PC-9 (cell line): ENCODE measurements around the gene MTHFD1. TPM values are rescaled to one million over a fixed set of nuclear protein-coding genes. Genes with fewer than 3 reads are reported as not detected.
A peak's percentile ranks its signal among the peaks of the same experiment; 100 is the strongest.

Source experiments
- BruUV-seq: library from RNA; stranded (reverse); fragments of 400-500 nt; replicated peaks from 2 replicates; lab custom pipeline; 2021; lab: Mats Ljungman, UMichigan
- CTCF ChIA-PET: fragments of 300-600 bp; sonication (Branson Sonifier 250); formaldehyde crosslinking; loops from one replicate; lab custom pipeline; 2022; ENCODE audit warnings: antibody characterized with exemption; lab: Charles Lee
- POLR2A ChIA-PET: fragments of 300-600 bp; sonication (Branson Sonifier 250); formaldehyde crosslinking; loops from one replicate; lab custom pipeline; 2022; ENCODE audit warnings: antibody characterized with exemption; ENCODE audit not compliant: unreplicated experiment; lab: Charles Lee
- DNase-seq, 2 experiments: peaks; one replicate each; pipeline versions ENCODE4 v3.0.0 to v3.0.0-alpha.2; 2015 to 2022; ENCODE audit warnings: mixed read lengths in 1 of 2
- H2AFZ ChIP-seq: fragments of 200-600 bp; sonication (generic); 2 replicates; pipeline ENCODE4 v1.8.1; 2017; ENCODE audit warnings: antibody characterized with exemption
- H3F3A ChIP-seq: fragments of 200-600 bp; sonication (generic); 2 replicates; pipeline ENCODE4 v1.8.1; 2017; ENCODE audit warnings: antibody characterized with exemption, mild to moderate bottlenecking, low read depth; ENCODE audit not compliant: insufficient read depth
- H3K27ac ChIP-seq: fragments of 200-600 bp; sonication (generic); 2 replicates; pipeline ENCODE4 v1.6.1; 2016; ENCODE audit warnings: mixed run types
- H3K27me3 ChIP-seq: fragments of 200-600 bp; sonication (generic); 2 replicates; pipeline ENCODE4 v1.6.1; 2016; ENCODE audit warnings: low read depth, mixed run types; ENCODE audit not compliant: insufficient read depth
- H3K36me3 ChIP-seq: fragments of 200-600 bp; sonication (generic); 2 replicates; pipeline ENCODE4 v1.6.1; 2016; ENCODE audit warnings: low read depth, mixed run types
- H3K4me1 ChIP-seq: fragments of 200-600 bp; sonication (generic); replicated peaks from 2 replicates; pipeline ENCODE4 v1.6.1; 2016; ENCODE audit warnings: mixed run types; ENCODE audit not compliant: insufficient read depth
- H3K4me2 ChIP-seq: fragments of 200-600 bp; sonication (generic); 2 replicates; pipeline ENCODE4 v1.6.1; 2017; ENCODE audit warnings: mixed run types
- H3K4me3 ChIP-seq: fragments of 200-600 bp; sonication (generic); 2 replicates; pipeline ENCODE4 v1.6.1; 2016; ENCODE audit warnings: mixed run types
- H3K79me2 ChIP-seq: fragments of 200-600 bp; sonication (generic); 2 replicates; pipeline ENCODE4 v1.6.1; 2017; ENCODE audit warnings: low read depth, mixed run types
- H3K9me2 ChIP-seq: fragments of 200-600 bp; sonication (generic); 2 replicates; pipeline ENCODE4 v1.8.1; 2017; ENCODE audit warnings: mild to moderate bottlenecking; ENCODE audit not compliant: insufficient read depth
- H3K9me3 ChIP-seq: fragments of 200-600 bp; sonication (generic); 2 replicates; pipeline ENCODE4 v1.8.1; 2016; ENCODE audit warnings: low read depth; ENCODE audit not compliant: insufficient read depth
- H4K20me1 ChIP-seq: fragments of 200-600 bp; sonication (generic); 2 replicates; pipeline ENCODE4 v1.8.1; 2017; ENCODE audit not compliant: insufficient read depth
- EZH2 ChIP-seq: fragments of 200-600 bp; sonication (generic); IDR thresholded peaks from 2 replicates; pipeline ENCODE4 v1.8.0; 2017; ENCODE audit warnings: antibody characterized with exemption, low read depth
- intact Hi-C: fragments of 100-400 bp; cut with micrococcal nuclease; formaldehyde crosslinking; loops from one replicate; pipeline ENCODE4 v1.10.0; 2022; ENCODE audit not compliant: unreplicated experiment
- total RNA-seq: library from RNA; stranded (reverse); gene quantifications from 2 replicates; pipeline ENCODE4 v1.2.3, GENCODE V29; 2021
- TF ChIP-seq, protein P1 (sequence below): fragments of 200-600 bp; sonication (generic); conservative IDR thresholded peaks from 2 replicates; pipeline ENCODE4 v1.6.1; 2017; ENCODE audit warnings: mixed run types, antibody characterized with exemption, mild to moderate bottlenecking, moderate library complexity

MTHFD1 gene
- total RNA-seq, 1 experiment from 2014 or later: 161 TPM

DNA sequence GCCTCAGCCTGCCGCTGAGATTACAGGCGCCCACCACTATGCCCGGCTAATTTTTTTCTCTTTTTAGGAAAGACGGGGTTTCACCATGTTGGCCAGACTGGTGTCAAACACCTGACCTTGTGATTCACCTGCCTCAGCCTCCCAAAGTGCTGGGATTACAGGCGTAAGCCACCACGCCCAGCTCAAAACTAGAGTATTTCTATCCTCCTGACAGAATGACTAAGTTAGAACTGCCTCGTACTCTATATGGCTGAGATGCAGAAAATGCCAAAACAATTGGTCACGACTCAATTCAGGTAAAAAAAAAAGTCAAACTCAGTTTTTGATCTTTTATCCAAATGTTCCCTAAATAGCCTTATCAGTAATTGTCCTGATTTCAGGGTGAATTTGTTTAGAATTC is 88.3 kb downstream of the MTHFD1 start:
- Histone ChIP-seq H2AFZ (no peak overlapping the region), H3K79me2 (no peaks in the 10 kb centered on the region), H3K27me3 (no peaks in the 10 kb centered on the region), H3K36me3 (no peaks in the 10 kb centered on the region), H3K27ac (no peak overlapping the region), H3K4me3 (no peak overlapping the region), H3K9me3 (no peaks in the 10 kb centered on the region), H3F3A (no peaks in the 10 kb centered on the region; the same call in 1 of the 2 replicates), H3K4me2 (no peak overlapping the region), H3K4me1 (no peaks in the 10 kb centered on the region), H3K9me2 (no peaks in the 10 kb centered on the region), H4K20me1 (no peaks in the 10 kb centered on the region)
- intact Hi-C loops: no loop called here
- CTCF ChIA-PET: interaction anchor here (0.5 to 0.7 kb wide), 4 partner anchors 122 to 434 kb away, joined by 3 to 5 read pairs (median 3); no protein-coding TSS in a partner anchor
- POLR2A ChIA-PET: no interaction called here
- BruUV-seq: no TSS peak
- no peak for DNase-seq
- TF ChIP-seq, protein P1, sequence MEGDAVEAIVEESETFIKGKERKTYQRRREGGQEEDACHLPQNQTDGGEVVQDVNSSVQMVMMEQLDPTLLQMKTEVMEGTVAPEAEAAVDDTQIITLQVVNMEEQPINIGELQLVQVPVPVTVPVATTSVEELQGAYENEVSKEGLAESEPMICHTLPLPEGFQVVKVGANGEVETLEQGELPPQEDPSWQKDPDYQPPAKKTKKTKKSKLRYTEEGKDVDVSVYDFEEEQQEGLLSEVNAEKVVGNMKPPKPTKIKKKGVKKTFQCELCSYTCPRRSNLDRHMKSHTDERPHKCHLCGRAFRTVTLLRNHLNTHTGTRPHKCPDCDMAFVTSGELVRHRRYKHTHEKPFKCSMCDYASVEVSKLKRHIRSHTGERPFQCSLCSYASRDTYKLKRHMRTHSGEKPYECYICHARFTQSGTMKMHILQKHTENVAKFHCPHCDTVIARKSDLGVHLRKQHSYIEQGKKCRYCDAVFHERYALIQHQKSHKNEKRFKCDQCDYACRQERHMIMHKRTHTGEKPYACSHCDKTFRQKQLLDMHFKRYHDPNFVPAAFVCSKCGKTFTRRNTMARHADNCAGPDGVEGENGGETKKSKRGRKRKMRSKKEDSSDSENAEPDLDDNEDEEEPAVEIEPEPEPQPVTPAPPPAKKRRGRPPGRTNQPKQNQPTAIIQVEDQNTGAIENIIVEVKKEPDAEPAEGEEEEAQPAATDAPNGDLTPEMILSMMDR: no peak
- no peak for TF ChIP-seq EZH2

DNA sequence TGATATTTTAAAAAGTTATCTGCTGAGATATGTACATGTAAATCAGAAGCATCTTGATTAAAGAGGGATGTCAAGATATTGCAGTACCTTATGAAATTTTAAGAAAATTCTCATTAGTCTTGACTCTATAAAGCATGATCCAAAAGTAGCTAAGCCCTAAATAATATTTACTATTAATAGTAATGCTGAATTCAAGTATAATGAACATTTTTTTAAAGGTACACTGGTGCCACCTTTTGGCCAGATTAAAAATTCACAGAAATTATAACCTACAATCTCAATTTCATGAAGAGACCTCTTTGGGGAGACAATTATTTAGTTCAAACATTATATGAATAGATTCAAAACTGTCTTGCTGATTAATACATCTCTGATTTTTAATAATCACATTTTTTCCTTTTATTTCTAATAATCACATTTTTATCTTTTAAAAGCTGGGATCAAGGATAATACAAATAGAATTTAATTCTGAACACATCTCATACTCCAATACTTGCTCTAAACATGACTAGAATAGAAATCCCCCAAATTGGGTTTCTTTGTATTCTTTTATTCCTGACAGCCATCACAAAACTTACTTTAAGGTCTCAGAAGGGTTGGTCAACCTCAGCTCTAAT is 90.6 kb downstream of the MTHFD1 start:
- ChIA-PET POLR2A (interaction anchor here (0.6 to 0.7 kb wide), 2 partner anchors 215 to 238 kb away, joined by 3 read pairs; no protein-coding TSS in a partner anchor), CTCF (interaction anchor here (0.7 to 2.0 kb wide), 2 partner anchors 135 to 177 kb away, joined by 3 to 11 read pairs; no protein-coding TSS in a partner anchor)
- H3K36me3 ChIP-seq: no peaks in the 10 kb centered on the region
- DNase-seq: no peak
- no peak overlapping the region for H3K4me3 ChIP-seq
- H3K79me2 ChIP-seq: no peaks in the 10 kb centered on the region
- no peaks in the 10 kb centered on the region for H3K9me3 ChIP-seq
- no peak overlapping the region for H3K4me2 ChIP-seq
- H2AFZ ChIP-seq: no peak overlapping the region
- no peak overlapping the region for H3K27ac ChIP-seq
- H3K4me1 ChIP-seq: no peaks in the 10 kb centered on the region
- intact Hi-C loops: loop anchor here (1.0 kb wide), 1 partner anchor 134 kb away; no protein-coding TSS in a partner anchor
- no peak for TF ChIP-seq EZH2
- TF ChIP-seq, protein P1: peak; percentile 79
- H3K27me3 ChIP-seq: no peaks in the 10 kb centered on the region
- no TSS peak for BruUV-seq
- no peaks in the 10 kb centered on the region; the same call in 1 of the 2 replicates for H3F3A ChIP-seq
- H4K20me1 ChIP-seq: no peaks in the 10 kb centered on the region
- H3K9me2 ChIP-seq: no peaks in the 10 kb centered on the region

DNA sequence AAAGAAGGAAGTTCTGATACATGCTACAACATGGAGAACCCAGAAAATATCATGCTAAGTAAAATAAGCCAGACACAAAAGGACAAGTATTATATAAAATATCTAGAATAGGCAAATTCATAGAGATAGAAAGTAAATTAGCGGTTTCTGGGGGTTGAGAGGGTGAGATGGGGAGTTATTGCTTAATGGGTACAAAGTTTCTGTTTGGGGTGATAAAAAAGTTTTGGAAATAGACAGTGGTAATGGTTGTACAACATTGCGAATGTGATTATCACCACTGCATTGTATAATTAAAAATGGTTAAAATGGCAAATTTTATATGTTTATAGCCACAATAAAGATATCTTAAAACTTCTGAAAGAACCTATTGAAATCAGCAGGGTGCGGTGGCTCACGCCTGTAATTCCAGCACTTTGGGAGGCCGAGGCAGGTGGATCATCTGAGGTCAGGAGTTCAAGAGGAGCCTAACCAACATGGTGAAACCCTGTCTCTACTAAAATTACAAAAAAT is 100.5 kb downstream of the MTHFD1 start:
- Histone ChIP-seq H3K4me3 (no peak overlapping the region), H3K9me2 (no peaks in the 10 kb centered on the region), H3K4me2 (no peak overlapping the region), H2AFZ (no peak overlapping the region), H3K27me3 (no peaks in the 10 kb centered on the region), H3K4me1 (no peaks in the 10 kb centered on the region), H4K20me1 (no peaks in the 10 kb centered on the region), H3K9me3 (no peaks in the 10 kb centered on the region), H3K36me3 (peaks cover 7% of the 10 kb centered on the region; the same call in 1 of the 2 replicates), H3K79me2 (no peaks in the 10 kb centered on the region), H3K27ac (no peak overlapping the region), H3F3A (no peaks in the 10 kb centered on the region)
- TF ChIP-seq EZH2: no peak
- TF ChIP-seq, protein P1: no peak
- POLR2A ChIA-PET: no interaction called here
- CTCF ChIA-PET: interaction anchor here (0.6 to 0.7 kb wide), 3 partner anchors 41 to 450 kb away, joined by 3 read pairs; no protein-coding TSS in a partner anchor
- no TSS peak for BruUV-seq
- no peak for DNase-seq
- intact Hi-C loops: no loop called here
